CD4-positive, alpha-beta memory T cell (primary cell): ENCODE results near the gene PPP1R9A. TPM values are rescaled to one million over a fixed set of nuclear protein-coding genes. Genes with fewer than 3 reads are reported as not detected.

Experiments used
- CTCF ChIA-PET: fragments of 350-600 bp; sonication (Branson Sonifier 250); formaldehyde crosslinking; loops from one replicate; lab custom pipeline; 2021; ENCODE audit warnings: inconsistent platforms; ENCODE audit not compliant: partially characterized antibody; lab: Charles Lee
- POLR2A ChIA-PET: fragments of 350-600 bp; sonication (Branson Sonifier 250); formaldehyde crosslinking; loops from one replicate; lab custom pipeline; 2021; ENCODE audit not compliant: partially characterized antibody; lab: Charles Lee
- DNase-seq, 5 donors: peaks; one replicate each; pipeline versions ENCODE4 v3.0.0 to v3.0.0-alpha.2; 2020 to 2022; ENCODE audit warnings: mixed read lengths in 1 of 5
- H3K27ac ChIP-seq: one replicate; pipeline ENCODE4 v1.7.0; 2013; ENCODE audit warnings: low read depth, low read length
- H3K27me3 ChIP-seq: 2 replicates; pipeline ENCODE4 v1.7.0; 2013; ENCODE audit warnings: mild to moderate bottlenecking, low read length, moderate library complexity; ENCODE audit not compliant: insufficient read depth
- H3K36me3 ChIP-seq: 2 replicates; pipeline ENCODE4 v1.7.0; 2013; ENCODE audit warnings: mild to moderate bottlenecking, low read length, moderate library complexity; ENCODE audit not compliant: insufficient read depth
- H3K4me1 ChIP-seq: 2 replicates; pipeline ENCODE4 v1.7.0; 2013; ENCODE audit warnings: mild to moderate bottlenecking, low read length, moderate library complexity; ENCODE audit not compliant: insufficient read depth
- H3K4me3 ChIP-seq, 2 donors: one replicate each; pipeline ENCODE4 v1.7.0; 2013; ENCODE audit warnings: low read length in 2 of 2, mild to moderate bottlenecking in 1 of 2
- H3K9me3 ChIP-seq, 2 donors: one replicate each; pipeline ENCODE4 v1.7.0; 2013; ENCODE audit warnings: low read length in 2 of 2, control low read depth in 1 of 2; ENCODE audit not compliant: control insufficient read depth in 1 of 2
- H3K27ac Mint-ChIP-seq, 7 donors: one replicate each; pipeline ENCODE4 v1.8.0; 2020 to 2021; ENCODE audit warnings: mixed read lengths in 7 of 7, mild to moderate bottlenecking in 6 of 7, inconsistent platforms in 3 of 7, moderate library complexity in 3 of 7
- H3K27me3 Mint-ChIP-seq, 2 donors: one replicate each; pipeline ENCODE4 v1.8.0; 2020 to 2021; ENCODE audit warnings: mixed read lengths in 2 of 2
- H3K36me3 Mint-ChIP-seq, 2 donors: one replicate each; pipeline ENCODE4 v1.8.0; 2020 to 2021; ENCODE audit warnings: mixed read lengths in 2 of 2, inconsistent platforms in 1 of 2, mild to moderate bottlenecking in 1 of 2
- H3K4me1 Mint-ChIP-seq, 4 donors: one replicate each; pipeline ENCODE4 v1.8.0; 2020 to 2021; ENCODE audit warnings: mixed read lengths in 4 of 4, mild to moderate bottlenecking in 1 of 4
- H3K4me3 Mint-ChIP-seq, 8 donors: one replicate each; pipeline ENCODE4 v1.8.0; 2020 to 2021; ENCODE audit warnings: mixed read lengths in 8 of 8, mild to moderate bottlenecking in 7 of 8, moderate library complexity in 6 of 8, inconsistent platforms in 3 of 8
- H3K9me3 Mint-ChIP-seq, 8 donors: one replicate each; pipeline ENCODE4 v1.8.0; 2020 to 2021; ENCODE audit warnings: mixed read lengths in 8 of 8, mild to moderate bottlenecking in 5 of 8, inconsistent platforms in 3 of 8, moderate library complexity in 1 of 8
- intact Hi-C: fragments of 100-400 bp; cut with micrococcal nuclease; formaldehyde crosslinking; loops from one replicate; pipeline ENCODE4 v1.15.1; 2023
- polyA plus RNA-seq, 2 donors: library from polyadenylated mRNA; unstranded; fragments of 300-500 nt; fragmentation: Illumina TruSeq; gene quantifications; one replicate each; pipeline ENCODE4 v1.2.3, GENCODE V29; 2021
- total RNA-seq, 2 experiments: library from RNA; stranded (reverse); gene quantifications; one replicate each; pipeline ENCODE4 v1.2.3, GENCODE V29; 2021

The PPP1R9A gene
- total and polyA plus RNA-seq, 4 experiments from 2014 or later = not detected

GRCh38 chr7:94898340-94898739 is 9.1 kb upstream of the PPP1R9A start:
- Mint-ChIP-seq H3K9me3 (peaks cover 0 to 1% (median 0%) of the 10 kb centered on the region in 8 donors), H3K4me3 (no peak overlapping the region), H3K4me1 (no peaks in the 10 kb centered on the region), H3K27me3 (no peaks in the 10 kb centered on the region), H3K27ac (no peak overlapping the region), H3K36me3 (no peaks in the 10 kb centered on the region)
- POLR2A ChIA-PET = no interaction called here
- Histone ChIP-seq H3K4me3 (no peak overlapping the region), H3K4me1 (no peaks in the 10 kb centered on the region), H3K27me3 (no peaks in the 10 kb centered on the region), H3K36me3 (no peaks in the 10 kb centered on the region), H3K27ac (no peak overlapping the region), H3K9me3 (no peaks in the 10 kb centered on the region)
- DNase-seq = no peak
- intact Hi-C loops = no loop called here
- CTCF ChIA-PET = no interaction called here

- no peak for DNase-seq
- Histone ChIP-seq H3K27ac (no peak overlapping the region), H3K27me3 (no peaks in the 10 kb centered on the region), H3K4me3 (no peak overlapping the region), H3K4me1 (no peaks in the 10 kb centered on the region), H3K9me3 (no peaks in the 10 kb centered on the region), H3K36me3 (no peaks in the 10 kb centered on the region)
- H3K36me3 Mint-ChIP-seq = no peaks in the 10 kb centered on the region
- ChIA-PET POLR2A (interaction anchor here (0.6 kb wide), 1 partner anchor 60 kb away, joined by 3 read pairs; no protein-coding TSS in a partner anchor), CTCF (no interaction called here)
- no peak overlapping the region for H3K4me3 Mint-ChIP-seq
- peaks cover 0 to 1% (median 0%) of the 10 kb centered on the region in 8 donors for H3K9me3 Mint-ChIP-seq
- no peak overlapping the region for H3K27ac Mint-ChIP-seq
- intact Hi-C loops = no loop called here
- peaks cover 2 to 5% of the 10 kb centered on the region in 2 donors for H3K27me3 Mint-ChIP-seq
- no peaks in the 10 kb centered on the region for H3K4me1 Mint-ChIP-seq
Measured at GRCh38 chr7:94901981-94902380, 5.4 kb upstream of the PPP1R9A start.

- H3K36me3 Mint-ChIP-seq = no peaks in the 10 kb centered on the region
- no peak for DNase-seq
- H3K4me1 ChIP-seq = peaks cover 3% of the 10 kb centered on the region
- peaks cover 0 to 2% (median under 1%) of the 10 kb centered on the region in 8 donors for H3K9me3 Mint-ChIP-seq
- no peaks in the 10 kb centered on the region for H3K9me3 ChIP-seq
- POLR2A ChIA-PET = no interaction called here
- no peak overlapping the region for H3K4me3 ChIP-seq
- no peaks in the 10 kb centered on the region for H3K36me3 ChIP-seq
- H3K27me3 ChIP-seq = peaks cover 6% of the 10 kb centered on the region
- peaks cover 0 to 6% (median 0%) of the 10 kb centered on the region in 4 donors for H3K4me1 Mint-ChIP-seq
- intact Hi-C loops = no loop called here
- no peak overlapping the region for H3K27ac ChIP-seq
- peaks cover 8 to 14% of the 10 kb centered on the region in 2 donors for H3K27me3 Mint-ChIP-seq
- no peak overlapping the region for H3K4me3 Mint-ChIP-seq
- CTCF ChIA-PET = no interaction called here
- H3K27ac Mint-ChIP-seq = no peak overlapping the region
Measured at GRCh38 chr7:94903971-94904370, 3.4 kb upstream of the PPP1R9A start.

GRCh38 chr7:94904982-94905381 is 2.4 kb upstream of the PPP1R9A start:
- H3K9me3 Mint-ChIP-seq = peaks cover 0 to 4% (median under 1%) of the 10 kb centered on the region in 8 donors
- peaks cover 0 to 6% (median 0%) of the 10 kb centered on the region in 4 donors for H3K4me1 Mint-ChIP-seq
- H3K4me3 Mint-ChIP-seq = no peak overlapping the region
- Histone ChIP-seq H3K27me3 (peaks cover 6% of the 10 kb centered on the region), H3K4me3 (no peak overlapping the region), H3K9me3 (no peaks in the 10 kb centered on the region), H3K4me1 (peaks cover 3% of the 10 kb centered on the region), H3K36me3 (no peaks in the 10 kb centered on the region), H3K27ac (no peak overlapping the region)
- ChIA-PET CTCF (no interaction called here), POLR2A (no interaction called here)
- intact Hi-C loops = no loop called here
- DNase-seq = no peak
- peaks cover 14 to 23% of the 10 kb centered on the region in 2 donors for H3K27me3 Mint-ChIP-seq
- H3K27ac Mint-ChIP-seq = no peak overlapping the region
- no peaks in the 10 kb centered on the region for H3K36me3 Mint-ChIP-seq

- H3K27ac ChIP-seq = no peak overlapping the region
- H3K4me3 ChIP-seq = no peak overlapping the region
- CTCF ChIA-PET = no interaction called here
- no peak for DNase-seq
- Mint-ChIP-seq H3K9me3 (peaks cover 0 to 4% (median under 1%) of the 10 kb centered on the region in 8 donors), H3K4me1 (peaks cover 0 to 6% (median 0%) of the 10 kb centered on the region in 4 donors), H3K27ac (no peak overlapping the region), H3K36me3 (no peaks in the 10 kb centered on the region), H3K27me3 (peaks cover 21 to 31% of the 10 kb centered on the region in 2 donors), H3K4me3 (no peak overlapping the region)
- POLR2A ChIA-PET = no interaction called here
- H3K4me1 ChIP-seq = peaks cover 3% of the 10 kb centered on the region
- peaks cover 6% of the 10 kb centered on the region for H3K27me3 ChIP-seq
- no peaks in the 10 kb centered on the region for H3K36me3 ChIP-seq
- no peaks in the 10 kb centered on the region for H3K9me3 ChIP-seq
- intact Hi-C loops = no loop called here
Measured at GRCh38 chr7:94906065-94906851, 1.1 kb upstream of the PPP1R9A start.

GRCh38 chr7:94907811-94908322 is 473 bp downstream of the PPP1R9A start:
- H3K36me3 Mint-ChIP-seq = no peaks in the 10 kb centered on the region
- peaks cover 0 to 6% (median 0%) of the 10 kb centered on the region in 4 donors for H3K4me1 Mint-ChIP-seq
- DNase-seq = no peak
- no peak overlapping the region for H3K27ac ChIP-seq
- peak overlapping the region in 4 of 8 donors; percentile 13 to 66 (median 42) for H3K4me3 Mint-ChIP-seq
- H3K36me3 ChIP-seq = no peaks in the 10 kb centered on the region
- intact Hi-C loops = no loop called here
- peaks cover 6% of the 10 kb centered on the region for H3K27me3 ChIP-seq
- H3K4me3 ChIP-seq = no peak overlapping the region
- H3K4me1 ChIP-seq = peaks cover 3% of the 10 kb centered on the region
- ChIA-PET POLR2A (no interaction called here), CTCF (no interaction called here)
- peaks cover 0 to 4% (median under 1%) of the 10 kb centered on the region in 8 donors for H3K9me3 Mint-ChIP-seq
- no peaks in the 10 kb centered on the region for H3K9me3 ChIP-seq
- H3K27ac Mint-ChIP-seq = no peak overlapping the region
- H3K27me3 Mint-ChIP-seq = peaks cover 23 to 31% of the 10 kb centered on the region in 2 donors

- Mint-ChIP-seq H3K4me3 (peak overlapping the region in 6 of 8 donors; percentile 3 to 66 (median 42)), H3K4me1 (peaks cover 0 to 6% (median 0%) of the 10 kb centered on the region in 4 donors), H3K9me3 (peaks cover 0 to 4% (median under 1%) of the 10 kb centered on the region in 8 donors), H3K36me3 (no peaks in the 10 kb centered on the region), H3K27me3 (peaks cover 23 to 31% of the 10 kb centered on the region in 2 donors), H3K27ac (no peak overlapping the region)
- no peak for DNase-seq
- CTCF ChIA-PET = no interaction called here
- intact Hi-C loops = no loop called here
- H3K27me3 ChIP-seq = peaks cover 6% of the 10 kb centered on the region
- POLR2A ChIA-PET = no interaction called here
- no peak overlapping the region for H3K27ac ChIP-seq
- H3K4me3 ChIP-seq = no peak overlapping the region
- H3K9me3 ChIP-seq = no peaks in the 10 kb centered on the region
- H3K4me1 ChIP-seq = peaks cover 3% of the 10 kb centered on the region
- no peaks in the 10 kb centered on the region for H3K36me3 ChIP-seq
Measured at GRCh38 chr7:94908323-94909178, 1.2 kb downstream of the PPP1R9A start.
